HG03354 (cell line): ENCODE data around the gene ASPG.

Source experiments
- ATAC-seq: cut with Tn5 transposase; IDR thresholded peaks from one replicate; pipeline ENCODE4 v1.9.1; 2021; ENCODE audit warnings: mild to moderate bottlenecking; ENCODE audit not compliant: unreplicated experiment, poor library complexity, severe bottlenecking

Gene ASPG

GRCh38 chr14:104091927-104092771 lies 6.6 kb downstream of the ASPG start:
- ATAC-seq, result no peak

- ATAC-seq, result no peak
These were observed 7.4 kb downstream of the ASPG start for GRCh38 chr14:104092931-104093365.

GRCh38 chr14:104093366-104094055 lies 8.0 kb downstream of the ASPG start:
- ATAC-seq, result no peak

- no peak for ATAC-seq
These were observed 8.7 kb downstream of the ASPG start for GRCh38 chr14:104094056-104094708.

- no peak for ATAC-seq
These were observed 9.4 kb downstream of the ASPG start for GRCh38 chr14:104094709-104095425.

GRCh38 chr14:104095426-104096310 lies 10.2 kb downstream of the ASPG start:
- ATAC-seq, result no peak

GRCh38 chr14:104096318-104096717 lies 10.8 kb downstream of the ASPG start:
- ATAC-seq, result no peak

GRCh38 chr14:104096751-104097700 lies 11.5 kb downstream of the ASPG start:
- ATAC-seq, result no peak

- no peak for ATAC-seq
These were observed 13.0 kb downstream of the ASPG start for GRCh38 chr14:104098272-104099095.

GRCh38 chr14:104099096-104100041 lies 13.9 kb downstream of the ASPG start:
- ATAC-seq, result no peak

- no peak for ATAC-seq
These were observed 14.9 kb downstream of the ASPG start for GRCh38 chr14:104100171-104101085.

GRCh38 chr14:104101086-104101621 lies 15.7 kb downstream of the ASPG start:
- ATAC-seq, result no peak

- no peak for ATAC-seq
These were observed 16.3 kb downstream of the ASPG start for GRCh38 chr14:104101651-104102281.

GRCh38 chr14:104102282-104102914 lies 16.9 kb downstream of the ASPG start:
- ATAC-seq, result no peak
